GM23338 (cell line): ENCODE results near the gene NCOA7. TPM values are rescaled to one million over a fixed set of nuclear protein-coding genes. Genes with fewer than 3 reads are reported as not detected.

Source experiments
- ATAC-seq: fragments of 200-7000 bp; cut with Tn5 transposase; 3 replicates; pipeline ENCODE4 v1.9.1; 2020
- DNase-seq: peaks from one replicate; pipeline ENCODE4 v3.0.0-alpha.2; 2015; ENCODE audit warnings: low spot score
- H2AFZ ChIP-seq: fragments of 200-600 bp; sonication (generic); 2 replicates; pipeline ENCODE4 v1.8.0; 2016; ENCODE audit warnings: antibody characterized with exemption, mild to moderate bottlenecking, moderate library complexity
- H3F3A ChIP-seq: fragments of 200-600 bp; sonication (generic); replicated peaks from 2 replicates; pipeline ENCODE4 v1.8.0; 2017; ENCODE audit warnings: antibody characterized with exemption, mixed run types, low read depth
- H3K27ac ChIP-seq: fragments of 200-600 bp; sonication (generic); 2 replicates; pipeline ENCODE4 v1.6.1; 2016; ENCODE audit warnings: low read depth
- H3K27me3 ChIP-seq: fragments of 200-600 bp; sonication (generic); 2 replicates; pipeline ENCODE4 v1.8.0; 2016; ENCODE audit warnings: mild to moderate bottlenecking, mixed run types, moderate library complexity; ENCODE audit not compliant: insufficient read depth
- H3K36me3 ChIP-seq: fragments of 200-600 bp; sonication (generic); 2 replicates; pipeline ENCODE4 v1.8.0; 2016; ENCODE audit warnings: mild to moderate bottlenecking; ENCODE audit not compliant: insufficient read depth
- H3K4me1 ChIP-seq: fragments of 200-600 bp; sonication (generic); 2 replicates; pipeline ENCODE4 v1.8.0; 2016; ENCODE audit warnings: mild to moderate bottlenecking, moderate library complexity; ENCODE audit not compliant: insufficient read depth
- H3K4me2 ChIP-seq: fragments of 200-600 bp; sonication (generic); 2 replicates; pipeline ENCODE4 v1.7.1; 2017; ENCODE audit warnings: mixed run types
- H3K4me3 ChIP-seq: fragments of 200-600 bp; sonication (generic); 2 replicates; pipeline ENCODE4 v1.6.1; 2016; ENCODE audit warnings: mixed run types
- H3K79me2 ChIP-seq: fragments of 200-600 bp; sonication (generic); replicated peaks from 2 replicates; pipeline ENCODE4 v1.8.0; 2017; ENCODE audit warnings: mild to moderate bottlenecking; ENCODE audit not compliant: insufficient read depth
- H3K9me2 ChIP-seq: fragments of 200-600 bp; sonication (generic); 2 replicates; pipeline ENCODE4 v1.8.0; 2017; ENCODE audit not compliant: insufficient read depth
- H4K20me1 ChIP-seq: fragments of 200-600 bp; sonication (generic); replicated peaks from 2 replicates; pipeline ENCODE4 v1.8.0; 2017; ENCODE audit warnings: mild to moderate bottlenecking; ENCODE audit not compliant: insufficient read depth
- H3K27ac Mint-ChIP-seq: 2 replicates; pipeline ENCODE4 v1.8.0; 2020; ENCODE audit warnings: inconsistent platforms, mild to moderate bottlenecking, moderate library complexity, mixed read lengths
- H3K27me3 Mint-ChIP-seq: 3 replicates; pipeline ENCODE4 v1.8.0; 2022; ENCODE audit warnings: low read depth, mild to moderate bottlenecking, moderate library complexity, mixed read lengths, inconsistent platforms; ENCODE audit not compliant: insufficient read depth, poor library complexity
- H3K36me3 Mint-ChIP-seq: 3 replicates; pipeline ENCODE4 v1.8.0; 2021; ENCODE audit warnings: low read depth, mild to moderate bottlenecking, inconsistent platforms, moderate library complexity, mixed read lengths
- H3K4me1 Mint-ChIP-seq: 3 replicates; pipeline ENCODE4 v1.8.0; 2020; ENCODE audit warnings: mild to moderate bottlenecking, inconsistent platforms, mixed read lengths
- H3K4me3 Mint-ChIP-seq: 3 replicates; pipeline ENCODE4 v1.8.0; 2021; ENCODE audit warnings: moderate library complexity, mild to moderate bottlenecking, inconsistent platforms, mixed read lengths
- H3K9me3 Mint-ChIP-seq: 3 replicates; pipeline ENCODE4 v1.8.0; 2020; ENCODE audit warnings: moderate library complexity, mild to moderate bottlenecking, inconsistent platforms, mixed read lengths
- CREB1 ChIP-seq: fragments of 250-450 bp; sonication (Bioruptor Pico); IDR thresholded peaks from 2 replicates; pipeline ENCODE4 v1.5.0; 2020; ENCODE audit warnings: low read depth, mild to moderate bottlenecking, moderate library complexity
- ETS1 ChIP-seq: IDR thresholded peaks from 2 replicates; pipeline ENCODE4 v1.6.1; 2016; ENCODE audit warnings: antibody characterized with exemption
- EZH2 ChIP-seq: fragments of 200-600 bp; sonication (generic); IDR thresholded peaks from one replicate; pipeline ENCODE4 v1.8.0; 2017; ENCODE audit warnings: antibody characterized with exemption, mild to moderate bottlenecking, low read depth; ENCODE audit not compliant: unreplicated experiment
- EZH2phosphoT487 ChIP-seq: fragments of 200-600 bp; sonication (generic); IDR thresholded peaks from one replicate; pipeline ENCODE4 v1.8.1; 2018; ENCODE audit warnings: antibody characterized with exemption; ENCODE audit not compliant: unreplicated experiment
- JUNB ChIP-seq: IDR thresholded peaks from one replicate; pipeline ENCODE4 v1.6.1; 2016; ENCODE audit warnings: antibody characterized with exemption; ENCODE audit not compliant: unreplicated experiment
- NANOG ChIP-seq: IDR thresholded peaks from 2 replicates; pipeline ENCODE4 v1.6.1; 2016; ENCODE audit warnings: antibody characterized with exemption, borderline replicate concordance
- POLR2AphosphoS5 ChIP-seq: IDR thresholded peaks from 2 replicates; pipeline ENCODE4 v1.6.1; 2016; ENCODE audit warnings: antibody characterized with exemption, low read depth
- STAT1 ChIP-seq: IDR thresholded peaks from one replicate; pipeline ENCODE4 v1.6.1; 2016; ENCODE audit warnings: antibody characterized with exemption; ENCODE audit not compliant: unreplicated experiment
- ZNF114 ChIP-seq: fragments of 250-450 bp; sonication (Bioruptor Pico); IDR thresholded peaks from 2 replicates; pipeline ENCODE4 v1.5.0; 2020; ENCODE audit warnings: mild to moderate bottlenecking, moderate library complexity
- ZNF331 ChIP-seq: fragments of 250-450 bp; sonication (Bioruptor Pico); IDR thresholded peaks from 2 replicates; pipeline ENCODE4 v1.5.0; 2020; ENCODE audit warnings: low read depth, mild to moderate bottlenecking, moderate library complexity
- polyA plus RNA-seq: library from polyadenylated mRNA; unstranded; fragments of >200 nt; fragmentation: Nextera tagmentation; extraction: Ambion mirVana; gene quantifications from 2 replicates; pipeline ENCODE4 v1.2.1, GENCODE V29; 2016
- total RNA-seq: library from RNA; depleted of rRNA; stranded (reverse); fragments of >200 nt; shearing (Covaris generic); gene quantifications from 2 replicates; pipeline ENCODE4 v1.2.3, GENCODE V29; 2014
- TF ChIP-seq, protein P1 (sequence below): fragments of 250-450 bp; sonication (Bioruptor Pico); IDR thresholded peaks from 2 replicates; pipeline ENCODE4 v1.5.0; 2020; ENCODE audit warnings: mild to moderate bottlenecking, moderate library complexity
- TF ChIP-seq, protein P2 (sequence below): IDR thresholded peaks from one replicate; pipeline ENCODE4 v1.6.1; 2018; ENCODE audit warnings: antibody characterized with exemption; ENCODE audit not compliant: unreplicated experiment

The NCOA7 gene
- total and polyA plus RNA-seq, 2 experiments from 2014 or later: 9.3 to 15.7 TPM

DNA sequence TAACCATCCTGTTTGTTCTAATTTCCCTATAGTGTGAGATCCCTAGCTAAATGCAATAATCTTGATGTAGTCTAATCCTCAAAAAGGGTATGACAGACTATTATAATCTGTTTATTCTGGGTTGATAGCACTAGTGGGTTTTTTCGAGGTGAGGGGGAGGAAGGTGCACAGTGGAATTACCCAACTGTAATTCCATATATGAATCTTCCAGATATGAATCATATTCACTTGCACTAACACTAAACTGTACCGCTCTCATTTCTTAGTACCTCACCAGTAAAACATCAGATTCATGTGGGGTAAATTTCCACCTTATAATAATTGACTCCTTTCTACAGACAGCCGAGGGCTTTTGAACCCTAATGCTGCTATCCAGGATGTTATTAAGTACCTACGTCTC, 16.5 kb downstream of the NCOA7 start (continued):
- TF ChIP-seq, protein P1, sequence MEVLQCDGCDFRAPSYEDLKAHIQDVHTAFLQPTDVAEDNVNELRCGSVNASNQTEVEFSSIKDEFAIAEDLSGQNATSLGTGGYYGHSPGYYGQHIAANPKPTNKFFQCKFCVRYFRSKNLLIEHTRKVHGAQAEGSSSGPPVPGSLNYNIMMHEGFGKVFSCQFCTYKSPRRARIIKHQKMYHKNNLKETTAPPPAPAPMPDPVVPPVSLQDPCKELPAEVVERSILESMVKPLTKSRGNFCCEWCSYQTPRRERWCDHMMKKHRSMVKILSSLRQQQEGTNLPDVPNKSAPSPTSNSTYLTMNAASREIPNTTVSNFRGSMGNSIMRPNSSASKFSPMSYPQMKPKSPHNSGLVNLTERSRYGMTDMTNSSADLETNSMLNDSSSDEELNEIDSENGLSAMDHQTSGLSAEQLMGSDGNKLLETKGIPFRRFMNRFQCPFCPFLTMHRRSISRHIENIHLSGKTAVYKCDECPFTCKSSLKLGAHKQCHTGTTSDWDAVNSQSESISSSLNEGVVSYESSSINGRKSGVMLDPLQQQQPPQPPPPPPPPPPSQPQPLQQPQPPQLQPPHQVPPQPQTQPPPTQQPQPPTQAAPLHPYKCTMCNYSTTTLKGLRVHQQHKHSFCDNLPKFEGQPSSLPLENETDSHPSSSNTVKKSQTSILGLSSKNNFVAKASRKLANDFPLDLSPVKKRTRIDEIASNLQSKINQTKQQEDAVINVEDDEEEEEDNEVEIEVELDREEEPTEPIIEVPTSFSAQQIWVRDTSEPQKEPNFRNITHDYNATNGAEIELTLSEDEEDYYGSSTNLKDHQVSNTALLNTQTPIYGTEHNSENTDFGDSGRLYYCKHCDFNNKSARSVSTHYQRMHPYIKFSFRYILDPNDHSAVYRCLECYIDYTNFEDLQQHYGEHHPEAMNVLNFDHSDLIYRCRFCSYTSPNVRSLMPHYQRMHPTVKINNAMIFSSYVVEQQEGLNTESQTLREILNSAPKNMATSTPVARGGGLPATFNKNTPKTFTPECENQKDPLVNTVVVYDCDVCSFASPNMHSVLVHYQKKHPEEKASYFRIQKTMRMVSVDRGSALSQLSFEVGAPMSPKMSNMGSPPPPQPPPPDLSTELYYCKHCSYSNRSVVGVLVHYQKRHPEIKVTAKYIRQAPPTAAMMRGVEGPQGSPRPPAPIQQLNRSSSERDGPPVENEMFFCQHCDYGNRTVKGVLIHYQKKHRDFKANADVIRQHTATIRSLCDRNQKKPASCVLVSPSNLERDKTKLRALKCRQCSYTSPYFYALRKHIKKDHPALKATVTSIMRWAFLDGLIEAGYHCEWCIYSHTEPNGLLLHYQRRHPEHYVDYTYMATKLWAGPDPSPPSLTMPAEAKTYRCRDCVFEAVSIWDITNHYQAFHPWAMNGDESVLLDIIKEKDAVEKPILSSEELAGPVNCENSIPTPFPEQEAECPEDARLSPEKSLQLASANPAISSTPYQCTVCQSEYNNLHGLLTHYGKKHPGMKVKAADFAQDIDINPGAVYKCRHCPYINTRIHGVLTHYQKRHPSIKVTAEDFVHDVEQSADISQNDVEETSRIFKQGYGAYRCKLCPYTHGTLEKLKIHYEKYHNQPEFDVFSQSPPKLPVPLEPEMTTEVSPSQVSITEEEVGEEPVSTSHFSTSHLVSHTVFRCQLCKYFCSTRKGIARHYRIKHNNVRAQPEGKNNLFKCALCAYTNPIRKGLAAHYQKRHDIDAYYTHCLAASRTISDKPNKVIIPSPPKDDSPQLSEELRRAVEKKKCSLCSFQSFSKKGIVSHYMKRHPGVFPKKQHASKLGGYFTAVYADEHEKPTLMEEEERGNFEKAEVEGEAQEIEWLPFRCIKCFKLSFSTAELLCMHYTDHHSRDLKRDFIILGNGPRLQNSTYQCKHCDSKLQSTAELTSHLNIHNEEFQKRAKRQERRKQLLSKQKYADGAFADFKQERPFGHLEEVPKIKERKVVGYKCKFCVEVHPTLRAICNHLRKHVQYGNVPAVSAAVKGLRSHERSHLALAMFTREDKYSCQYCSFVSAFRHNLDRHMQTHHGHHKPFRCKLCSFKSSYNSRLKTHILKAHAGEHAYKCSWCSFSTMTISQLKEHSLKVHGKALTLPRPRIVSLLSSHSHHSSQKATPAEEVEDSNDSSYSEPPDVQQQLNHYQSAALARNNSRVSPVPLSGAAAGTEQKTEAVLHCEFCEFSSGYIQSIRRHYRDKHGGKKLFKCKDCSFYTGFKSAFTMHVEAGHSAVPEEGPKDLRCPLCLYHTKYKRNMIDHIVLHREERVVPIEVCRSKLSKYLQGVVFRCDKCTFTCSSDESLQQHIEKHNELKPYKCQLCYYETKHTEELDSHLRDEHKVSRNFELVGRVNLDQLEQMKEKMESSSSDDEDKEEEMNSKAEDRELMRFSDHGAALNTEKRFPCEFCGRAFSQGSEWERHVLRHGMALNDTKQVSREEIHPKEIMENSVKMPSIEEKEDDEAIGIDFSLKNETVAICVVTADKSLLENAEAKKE: no peak
- TF ChIP-seq ZNF331 (CRISPR knock-in tag): no peak
- TF ChIP-seq EZH2: no peak
- no peak for TF ChIP-seq STAT1
- no peak for TF ChIP-seq ZNF114 (CRISPR knock-in tag)
- TF ChIP-seq POLR2AphosphoS5: no peak
- no peak for TF ChIP-seq CREB1 (CRISPR knock-in tag)
- TF ChIP-seq NANOG: no peak
- TF ChIP-seq JUNB: no peak

DNA sequence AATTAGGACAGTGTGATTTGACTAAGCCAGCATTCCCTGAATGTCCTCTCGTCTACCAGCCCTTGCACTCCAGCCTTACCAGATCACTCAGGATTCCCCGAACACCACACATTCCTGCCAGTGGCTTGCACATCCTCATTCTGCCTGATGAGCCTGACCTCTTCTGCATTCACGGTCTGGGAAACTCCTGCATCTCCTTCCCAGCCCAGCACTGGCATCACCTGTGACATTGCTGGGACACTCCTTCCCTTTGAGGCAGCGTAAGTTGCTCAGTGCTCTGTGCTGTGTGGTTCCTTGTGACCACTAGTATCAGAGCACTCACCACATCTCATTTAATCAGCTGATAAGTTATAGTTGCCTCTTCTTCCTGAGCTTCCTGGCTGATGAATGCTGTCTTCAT, 17.3 kb downstream of the NCOA7 start:
- Histone ChIP-seq H3K4me1 (no peaks in the 10 kb centered on the region), H3K4me3 (no peak overlapping the region), H2AFZ (no peak overlapping the region), H3K27me3 (no peaks in the 10 kb centered on the region), H3K9me2 (peaks cover 7% of the 10 kb centered on the region), H3K36me3 (no peaks in the 10 kb centered on the region), H3F3A (no peaks in the 10 kb centered on the region), H3K27ac (no peak overlapping the region; the same call in 1 of the 2 replicates), H4K20me1 (no peaks in the 10 kb centered on the region), H3K79me2 (no peaks in the 10 kb centered on the region; the same call in 1 of the 2 replicates), H3K4me2 (no peak overlapping the region)
- ATAC-seq (peak; percentile 43), DNase-seq (peak; percentile 43)
- Mint-ChIP-seq H3K4me1 (peaks cover 2% of the 10 kb centered on the region; the same call in 1 of the 3 replicates), H3K27me3 (peaks cover 4% of the 10 kb centered on the region), H3K36me3 (no peaks in the 10 kb centered on the region), H3K27ac (no peak overlapping the region), H3K9me3 (no peaks in the 10 kb centered on the region), H3K4me3 (no peak overlapping the region)
- TF ChIP-seq ZNF114 (CRISPR knock-in tag): no peak
- no peak for TF ChIP-seq EZH2phosphoT487
- no peak for TF ChIP-seq NANOG
- no peak for TF ChIP-seq CREB1 (CRISPR knock-in tag)
- TF ChIP-seq, protein P2, sequence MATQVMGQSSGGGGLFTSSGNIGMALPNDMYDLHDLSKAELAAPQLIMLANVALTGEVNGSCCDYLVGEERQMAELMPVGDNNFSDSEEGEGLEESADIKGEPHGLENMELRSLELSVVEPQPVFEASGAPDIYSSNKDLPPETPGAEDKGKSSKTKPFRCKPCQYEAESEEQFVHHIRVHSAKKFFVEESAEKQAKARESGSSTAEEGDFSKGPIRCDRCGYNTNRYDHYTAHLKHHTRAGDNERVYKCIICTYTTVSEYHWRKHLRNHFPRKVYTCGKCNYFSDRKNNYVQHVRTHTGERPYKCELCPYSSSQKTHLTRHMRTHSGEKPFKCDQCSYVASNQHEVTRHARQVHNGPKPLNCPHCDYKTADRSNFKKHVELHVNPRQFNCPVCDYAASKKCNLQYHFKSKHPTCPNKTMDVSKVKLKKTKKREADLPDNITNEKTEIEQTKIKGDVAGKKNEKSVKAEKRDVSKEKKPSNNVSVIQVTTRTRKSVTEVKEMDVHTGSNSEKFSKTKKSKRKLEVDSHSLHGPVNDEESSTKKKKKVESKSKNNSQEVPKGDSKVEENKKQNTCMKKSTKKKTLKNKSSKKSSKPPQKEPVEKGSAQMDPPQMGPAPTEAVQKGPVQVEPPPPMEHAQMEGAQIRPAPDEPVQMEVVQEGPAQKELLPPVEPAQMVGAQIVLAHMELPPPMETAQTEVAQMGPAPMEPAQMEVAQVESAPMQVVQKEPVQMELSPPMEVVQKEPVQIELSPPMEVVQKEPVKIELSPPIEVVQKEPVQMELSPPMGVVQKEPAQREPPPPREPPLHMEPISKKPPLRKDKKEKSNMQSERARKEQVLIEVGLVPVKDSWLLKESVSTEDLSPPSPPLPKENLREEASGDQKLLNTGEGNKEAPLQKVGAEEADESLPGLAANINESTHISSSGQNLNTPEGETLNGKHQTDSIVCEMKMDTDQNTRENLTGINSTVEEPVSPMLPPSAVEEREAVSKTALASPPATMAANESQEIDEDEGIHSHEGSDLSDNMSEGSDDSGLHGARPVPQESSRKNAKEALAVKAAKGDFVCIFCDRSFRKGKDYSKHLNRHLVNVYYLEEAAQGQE: no peak
- TF ChIP-seq ETS1: no peak
- TF ChIP-seq JUNB: no peak
- no peak for TF ChIP-seq POLR2AphosphoS5
